GM12878 (cell line): ENCODE results near the gene ZBTB24. TPM values are rescaled to one million over a fixed set of nuclear protein-coding genes. Genes with fewer than 3 reads are reported as not detected.

Experiments used
- ATAC-seq: fragments of 200-7000 bp; cut with Tn5 transposase; 3 replicates; pipeline ENCODE4 v1.9.1; 2020; ENCODE audit warnings: mild to moderate bottlenecking, moderate library complexity
- BruUV-seq: library from RNA; stranded (reverse); fragments of 400-500 nt; replicated peaks from 2 replicates; lab custom pipeline; 2021; lab: Mats Ljungman, UMichigan
- CTCF ChIA-PET: fragments of 300-600 bp; sonication (Branson Sonifier 250); formaldehyde crosslinking; extraction: SDS; loops from one replicate; lab custom pipeline; 2021; ENCODE audit warnings: inconsistent platforms; lab: Yijun Ruan, JAX
- POLR2A ChIA-PET: fragments of 350-600 bp; formaldehyde crosslinking; extraction: SDS; loops from one replicate; lab custom pipeline; 2021; ENCODE audit warnings: inconsistent platforms; lab: Charles Lee
- RAD21 ChIA-PET: fragments of 300-600 bp; sonication (Branson Sonifier 250); formaldehyde crosslinking; loops from one replicate; lab custom pipeline; 2023; ENCODE audit warnings: antibody characterized with exemption; ENCODE audit not compliant: unreplicated experiment; lab: Charles Lee
- SMC1A ChIA-PET: fragments of 300-600 bp; sonication (Branson Sonifier 250); formaldehyde crosslinking; loops from one replicate; lab custom pipeline; 2023; ENCODE audit not compliant: unreplicated experiment, uncharacterized antibody; lab: Charles Lee
- DNase-seq: peaks from one replicate; pipeline ENCODE4 v3.0.0-alpha.2; 2011; ENCODE audit warnings: low read depth, low spot score
- FAIRE-seq: peaks from 3 replicates; lab custom pipeline; 2011; peaks lifted over from hg19 to GRCh38; lab: Jason Lieb, UNC
- H2AFZ ChIP-seq: 2 replicates; pipeline ENCODE4 v1.6.0; 2011; ENCODE audit warnings: low read depth, low read length, control low read depth; ENCODE audit not compliant: control insufficient read depth
- H3K27ac ChIP-seq: 2 replicates; pipeline ENCODE4 v1.5.1; 2011; ENCODE audit warnings: control low read depth; ENCODE audit not compliant: control insufficient read depth, insufficient read depth
- H3K27me3 ChIP-seq, 2 experiments: replicated peaks in 1 of 2; 2 replicates each; pipeline versions ENCODE4 v1.6.0 to v1.6.1; 2011; ENCODE audit warnings: low read length in 1 of 2; ENCODE audit not compliant: control insufficient read depth in 2 of 2, insufficient read depth in 2 of 2
- H3K36me3 ChIP-seq, 2 experiments: 2 replicates each; pipeline ENCODE4 v1.5.1; 2011; ENCODE audit warnings: low read length in 1 of 2; ENCODE audit not compliant: control insufficient read depth in 2 of 2, insufficient read depth in 2 of 2
- H3K4me1 ChIP-seq: 2 replicates; pipeline ENCODE4 v1.6.1; 2011; ENCODE audit warnings: mild to moderate bottlenecking, low read length, moderate library complexity, mixed read lengths; ENCODE audit not compliant: control insufficient read depth, insufficient read depth
- H3K4me2 ChIP-seq: 2 replicates; pipeline ENCODE4 v1.6.0; 2011; ENCODE audit warnings: control low read depth; ENCODE audit not compliant: control insufficient read depth, insufficient read depth
- H3K4me3 ChIP-seq: fragments of 200-600 bp; sonication (generic); 2 replicates; pipeline ENCODE4 v1.5.1; 2016
- H3K79me2 ChIP-seq: 2 replicates; pipeline ENCODE4 v1.6.0; 2011; ENCODE audit warnings: low read length; ENCODE audit not compliant: control insufficient read depth, insufficient read depth
- H3K9ac ChIP-seq: 2 replicates; pipeline ENCODE4 v1.8.0; 2011; ENCODE audit warnings: low read length, control low read depth, mixed read lengths; ENCODE audit not compliant: control insufficient read depth, insufficient read depth
- H3K9me3 ChIP-seq: replicated peaks from 3 replicates; pipeline ENCODE4 v1.5.1; 2011; ENCODE audit warnings: mild to moderate bottlenecking, low read length; ENCODE audit not compliant: control insufficient read depth, insufficient read depth
- H4K20me1 ChIP-seq: 2 replicates; pipeline ENCODE4 v1.6.0; 2011; ENCODE audit not compliant: control insufficient read depth, insufficient read depth
- CBX5 ChIP-seq: sonication (generic); IDR thresholded peaks from 2 replicates; pipeline ENCODE4 v1.6.1; 2016; ENCODE audit warnings: low read depth, moderate library complexity, mild to moderate bottlenecking, inconsistent platforms
- CREB1 ChIP-seq: IDR thresholded peaks from 2 replicates; pipeline ENCODE4 v1.6.1; 2012; ENCODE audit warnings: low read depth, mild to moderate bottlenecking, inconsistent platforms
- EGR1 ChIP-seq, 2 experiments: IDR thresholded peaks; 1 replicate in 1 of 2; 2 replicates in 1 of 2; pipeline ENCODE4 v1.6.1; 2011 to 2012; ENCODE audit warnings: low read depth in 2 of 2, low read length in 2 of 2, borderline replicate concordance in 1 of 2, mild to moderate bottlenecking in 1 of 2, moderate library complexity in 1 of 2
- IKZF1 ChIP-seq: fragments of 450-650 bp; conservative IDR thresholded peaks from 2 replicates; pipeline ENCODE4 v1.6.1; 2017; ENCODE audit warnings: antibody characterized with exemption, mild to moderate bottlenecking
- MYC ChIP-seq: IDR thresholded peaks from 2 replicates; pipeline ENCODE4 v1.6.1; 2011; ENCODE audit warnings: mild to moderate bottlenecking, low read length, moderate library complexity, inconsistent platforms; ENCODE audit not compliant: insufficient read depth, insufficient replicate concordance, insufficient read length, severe bottlenecking
- NFYA ChIP-seq: IDR thresholded peaks from 2 replicates; pipeline ENCODE4 v1.6.1; 2011; ENCODE audit warnings: low read depth, mild to moderate bottlenecking, low read length, improper control_type of control experiment, borderline replicate concordance
- NR2F1 ChIP-seq: fragments of 450-650 bp; conservative IDR thresholded peaks from 2 replicates; pipeline ENCODE4 v1.6.1; 2017; ENCODE audit warnings: mild to moderate bottlenecking
- POLR2A ChIP-seq: IDR thresholded peaks from 2 replicates; pipeline ENCODE4 v1.6.1; 2011; ENCODE audit warnings: low read depth, mild to moderate bottlenecking, low read length
- RCOR1 ChIP-seq: conservative IDR thresholded peaks from 2 replicates; pipeline ENCODE4 v1.6.1; 2012; ENCODE audit warnings: low read depth, low read length, improper control_type of control experiment
- SUZ12 ChIP-seq: fragments of 200-600 bp; sonication (generic); IDR thresholded peaks from one replicate; pipeline ENCODE4 v1.6.1; 2018; ENCODE audit warnings: antibody characterized with exemption, mild to moderate bottlenecking; ENCODE audit not compliant: unreplicated experiment
- TCF7 ChIP-seq: IDR thresholded peaks from 2 replicates; pipeline ENCODE4 v1.6.1; 2014; ENCODE audit warnings: antibody characterized with exemption, borderline replicate concordance
- USF2 ChIP-seq: IDR thresholded peaks from 2 replicates; pipeline ENCODE4 v1.6.1; 2011; ENCODE audit warnings: low read depth, low read length, improper control_type of control experiment, borderline replicate concordance
- ZBTB11 ChIP-seq: fragments of 450-650 bp; formaldehyde crosslinking; IDR thresholded peaks from 2 replicates; pipeline ENCODE4 v1.5.0; 2022; ENCODE audit warnings: mild to moderate bottlenecking, missing genetic modification characterization
- ZNF207 ChIP-seq: fragments of 450-650 bp; IDR thresholded peaks from 2 replicates; pipeline ENCODE4 v1.6.1; 2014; ENCODE audit warnings: antibody characterized with exemption, mild to moderate bottlenecking, borderline replicate concordance
- WGBS: methylation state at CpG from one replicate; pipeline ENCODE4 v1.1.6; 2016; ENCODE audit warnings: low lambda C conversion rate; ENCODE audit not compliant: insufficient replicate concordance, insufficient coverage; ENCODE audit errors: missing lambda C conversion rate; 5-methylcytosine and 5-hydroxymethylcytosine counted together
- in situ Hi-C: fragments of 300-500 bp; cut with MboI; formaldehyde crosslinking; loops from 9 replicates; pipeline ENCODE4 v1.14.3; 2018; ENCODE audit warnings: mixed read lengths
- intact Hi-C: fragments of 100-400 bp; cut with micrococcal nuclease; formaldehyde crosslinking; loops from one replicate; pipeline ENCODE4 v1.14.2; 2022; ENCODE audit not compliant: unreplicated experiment
- polyA plus RNA-seq, 11 experiments: library from polyadenylated mRNA; depleted of rRNA in 4 of 11; unstranded in 6 of 11; stranded (reverse) in 5 of 11; fragments of >200 nt; fragmentation: Nextera tagmentation in 4 of 11; fragmentation: Illumina TruSeq in 1 of 11; extraction: Ambion mirVana in 4 of 11; extraction: Trizol in 1 of 11; gene quantifications; 1 replicate in 1 of 11; 2 replicates in 10 of 11; pipeline versions ENCODE4 v1.2.1 to v1.2.3, GENCODE V29; 2011 to 2016; ENCODE audit warnings: inconsistent platforms in 2 of 11, missing spikeins in 2 of 11, low read depth in 1 of 11
- total RNA-seq, 4 experiments: library from RNA; depleted of rRNA in 3 of 4; stranded (reverse); fragments of >200 nt in 3 of 4; fragmentation: Illumina TruSeq in 1 of 4; extraction: Trizol in 1 of 4; gene quantifications; 2 replicates each; pipeline versions ENCODE4 v1.2.1 to v1.2.3, GENCODE V29; 2013 to 2021

Gene ZBTB24
- total and polyA plus RNA-seq, 10 of the 15 experiments (the other 5 are each of a cell fraction or from before 2014, with no cell fraction given): 2.9 to 17.7 (median 8.5) TPM

GRCh38 chr6:109429496-109429895 is 53.5 kb downstream of the ZBTB24 start:
- BruUV-seq: no TSS peak
- Histone ChIP-seq H3K4me3 (no peak overlapping the region), H3K27ac (no peak overlapping the region), H4K20me1 (no peaks in the 10 kb centered on the region), H3K9ac (no peak overlapping the region), H3K36me3 (no peaks in the 10 kb centered on the region), H3K79me2 (no peaks in the 10 kb centered on the region), H2AFZ (no peak overlapping the region), H3K27me3 (no peaks in the 10 kb centered on the region; a peak in 1 of 4 replicates), H3K9me3 (no peaks in the 10 kb centered on the region), H3K4me1 (no peaks in the 10 kb centered on the region), H3K4me2 (no peak overlapping the region)
- intact Hi-C loops (no loop called here), in situ Hi-C loops (no loop called here)
- DNase-seq (no peak), ATAC-seq (no peak), FAIRE-seq (no peak)
- ChIA-PET CTCF (no interaction called here), POLR2A (no interaction called here), RAD21 (no interaction called here), SMC1A (interaction anchor here (0.8 kb wide), 1 partner anchor 27 kb away, joined by 3 read pairs; no protein-coding TSS in a partner anchor)
- 58% methylated on average over 3 of the region's 3 CpGs for WGBS
- TF ChIP-seq EGR1 (IDR thresholded peaks at IDR 0.05; ENCODE audit: borderline replicate concordance in 1 of 2, low read depth in 2 of 2, low read length in 2 of 2) (no peak), ZNF207 (no peak), RCOR1 (no peak), USF2 (no peak), ZBTB11 (CRISPR knock-in tag) (no peak), POLR2A (no peak), NR2F1 (no peak), SUZ12 (no peak), MYC (no peak), IKZF1 (no peak), CBX5 (no peak), CREB1 (no peak), TCF7 (no peak), NFYA (no peak)
